Activated CD4-positive, alpha-beta memory T cell treated with anti-CD3 and anti-CD28 coated beads, Interleukin-2, amount 10 ng/mL, durations not matched to agents 7 days and 5 days (primary cell): ENCODE measurements around the gene NTNG1. TPM values are rescaled to one million over a fixed set of nuclear protein-coding genes. Genes with fewer than 3 reads are reported as not detected.

ENCODE experiments used
- CTCF ChIA-PET: fragments of 350-600 bp; sonication (Branson Sonifier 250); formaldehyde crosslinking; loops from one replicate; lab custom pipeline; 2021; ENCODE audit warnings: antibody characterized with exemption, inconsistent platforms; lab: Charles Lee
- POLR2A ChIA-PET: fragments of 350-600 bp; sonication (Branson Sonifier 250); formaldehyde crosslinking; loops from one replicate; lab custom pipeline; 2021; ENCODE audit warnings: antibody characterized with exemption; lab: Charles Lee
- DNase-seq: peaks from one replicate; pipeline ENCODE4 v3.0.0-alpha.2; 2020
- H3K27ac Mint-ChIP-seq: one replicate; pipeline ENCODE4 v1.8.0; 2021; ENCODE audit warnings: mild to moderate bottlenecking, mixed read lengths
- H3K27me3 Mint-ChIP-seq: one replicate; pipeline ENCODE4 v1.8.0; 2021; ENCODE audit warnings: mixed read lengths
- H3K36me3 Mint-ChIP-seq: one replicate; pipeline ENCODE4 v1.8.0; 2021; ENCODE audit warnings: low read depth, mixed read lengths
- H3K4me1 Mint-ChIP-seq: one replicate; pipeline ENCODE4 v1.8.0; 2021; ENCODE audit warnings: mixed read lengths
- H3K4me3 Mint-ChIP-seq: one replicate; pipeline ENCODE4 v1.8.0; 2021; ENCODE audit warnings: mild to moderate bottlenecking, mixed read lengths
- H3K9me3 Mint-ChIP-seq: one replicate; pipeline ENCODE4 v1.8.0; 2021; ENCODE audit warnings: mixed read lengths
- total RNA-seq, 2 experiments: library from RNA; stranded (reverse); gene quantifications; one replicate each; pipeline ENCODE4 v1.2.3, GENCODE V29; 2021

Gene NTNG1
- total RNA-seq, 2 experiments from 2014 or later, result not detected

- H3K4me1 Mint-ChIP-seq, result no peaks in the 10 kb centered on the region
- POLR2A ChIA-PET, result no interaction called here
- CTCF ChIA-PET, result no interaction called here
Measured at GRCh38 chr1:107132195-107132594, 8.6 kb upstream of the NTNG1 start.

GRCh38 chr1:107132780-107133179 lies 8.1 kb upstream of the NTNG1 start:
- Mint-ChIP-seq H3K36me3 (no peaks in the 10 kb centered on the region), H3K4me1 (no peaks in the 10 kb centered on the region), H3K9me3 (no peaks in the 10 kb centered on the region), H3K27me3 (peaks cover under 1% of the 10 kb centered on the region), H3K4me3 (no peak overlapping the region), H3K27ac (no peak overlapping the region)
- DNase-seq, result no peak
- ChIA-PET CTCF (no interaction called here), POLR2A (no interaction called here)

More at GRCh38 chr1:107132195-107132594, 8.6 kb upstream of the NTNG1 start:
- no peaks in the 10 kb centered on the region for H3K9me3 Mint-ChIP-seq
- no peaks in the 10 kb centered on the region for H3K27me3 Mint-ChIP-seq
- no peak overlapping the region for H3K4me3 Mint-ChIP-seq
- no peaks in the 10 kb centered on the region for H3K36me3 Mint-ChIP-seq
- no peak overlapping the region for H3K27ac Mint-ChIP-seq
- DNase-seq, result no peak

- Mint-ChIP-seq H3K27ac (no peak overlapping the region), H3K4me3 (no peak overlapping the region), H3K9me3 (no peaks in the 10 kb centered on the region), H3K36me3 (no peaks in the 10 kb centered on the region), H3K4me1 (peaks cover 10% of the 10 kb centered on the region), H3K27me3 (peaks cover 27% of the 10 kb centered on the region)
- ChIA-PET CTCF (no interaction called here), POLR2A (no interaction called here)
- peak; percentile 20 for DNase-seq
Measured at GRCh38 chr1:107135463-107135862, 5.4 kb upstream of the NTNG1 start.

DNA sequence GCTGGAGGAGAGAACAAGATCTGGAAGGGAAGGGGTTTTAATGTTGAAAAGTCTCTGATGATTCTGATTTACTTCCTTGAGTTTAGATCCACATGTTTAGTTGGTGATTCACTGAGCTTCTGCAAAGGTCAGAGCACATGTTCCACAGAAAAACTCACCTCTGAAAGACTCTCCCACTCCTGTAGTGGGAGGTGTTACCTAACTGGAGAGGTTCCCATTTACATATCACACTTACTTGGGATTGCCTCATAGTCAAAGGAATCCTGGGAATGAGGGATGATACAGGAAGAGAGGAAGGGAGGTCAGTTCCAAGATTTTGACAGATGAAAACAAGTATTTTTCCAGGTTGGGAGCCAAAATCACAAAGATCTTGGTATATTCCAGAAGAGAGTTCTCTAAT lies 2.7 kb upstream of the NTNG1 start:
- POLR2A ChIA-PET, result no interaction called here
- Mint-ChIP-seq H3K36me3 (no peaks in the 10 kb centered on the region), H3K4me3 (no peak overlapping the region), H3K9me3 (no peaks in the 10 kb centered on the region), H3K4me1 (peaks cover 21% of the 10 kb centered on the region), H3K27ac (no peak overlapping the region), H3K27me3 (peaks cover 40% of the 10 kb centered on the region)
- DNase-seq, result no peak
- CTCF ChIA-PET, result no interaction called here

DNA sequence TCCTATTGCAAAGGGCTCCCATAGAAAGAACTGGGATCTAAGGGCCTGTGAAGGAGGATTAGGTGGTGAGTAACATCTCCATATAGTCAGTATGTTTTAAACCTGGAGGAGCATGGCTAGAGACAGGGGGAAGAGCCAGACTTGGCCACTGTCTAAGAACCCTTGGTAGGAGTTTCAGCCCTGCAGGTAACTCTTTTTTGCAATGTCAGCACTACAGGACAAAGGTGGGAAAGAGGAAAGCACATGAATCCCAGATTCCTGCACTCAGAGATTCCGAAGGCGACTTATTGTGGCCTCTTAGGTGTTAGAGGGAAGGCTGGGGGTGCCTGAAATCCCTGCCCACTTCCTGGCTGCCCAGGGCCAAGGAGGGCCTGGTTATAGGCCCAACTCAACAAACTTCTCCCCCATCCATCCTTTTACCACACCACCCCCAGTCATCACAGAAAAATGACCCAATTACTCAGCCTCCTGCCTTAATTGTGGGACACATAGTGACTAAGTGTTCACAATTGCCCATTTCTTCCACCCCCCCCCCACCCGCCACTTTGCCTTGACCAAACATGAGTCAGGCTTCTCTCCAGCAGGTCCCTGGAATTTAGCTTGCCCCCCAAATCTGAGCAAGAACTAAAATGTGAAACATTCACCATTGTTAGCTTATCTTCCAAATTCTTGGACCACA lies 1.9 kb upstream of the NTNG1 start:
- H3K36me3 Mint-ChIP-seq, result no peaks in the 10 kb centered on the region
- peaks cover 21% of the 10 kb centered on the region for H3K4me1 Mint-ChIP-seq
- H3K27ac Mint-ChIP-seq, result no peak overlapping the region
- no peak overlapping the region for H3K4me3 Mint-ChIP-seq
- H3K9me3 Mint-ChIP-seq, result no peaks in the 10 kb centered on the region
- POLR2A ChIA-PET, result no interaction called here
- H3K27me3 Mint-ChIP-seq, result peaks cover 43% of the 10 kb centered on the region
- CTCF ChIA-PET, result no interaction called here
- DNase-seq, result no peak

GRCh38 chr1:107139833-107140702 lies 771 bp upstream of the NTNG1 start:
- ChIA-PET POLR2A (no interaction called here), CTCF (interaction anchor here (0.7 kb wide), 1 partner anchor 1002 kb away, joined by 4 read pairs; no protein-coding TSS in a partner anchor)
- Mint-ChIP-seq H3K9me3 (no peaks in the 10 kb centered on the region), H3K27me3 (peaks cover 46% of the 10 kb centered on the region), H3K36me3 (no peaks in the 10 kb centered on the region), H3K27ac (no peak overlapping the region), H3K4me3 (peak overlapping the region; percentile 55), H3K4me1 (peaks cover 21% of the 10 kb centered on the region)
- DNase-seq, result peak; percentile 16

DNA sequence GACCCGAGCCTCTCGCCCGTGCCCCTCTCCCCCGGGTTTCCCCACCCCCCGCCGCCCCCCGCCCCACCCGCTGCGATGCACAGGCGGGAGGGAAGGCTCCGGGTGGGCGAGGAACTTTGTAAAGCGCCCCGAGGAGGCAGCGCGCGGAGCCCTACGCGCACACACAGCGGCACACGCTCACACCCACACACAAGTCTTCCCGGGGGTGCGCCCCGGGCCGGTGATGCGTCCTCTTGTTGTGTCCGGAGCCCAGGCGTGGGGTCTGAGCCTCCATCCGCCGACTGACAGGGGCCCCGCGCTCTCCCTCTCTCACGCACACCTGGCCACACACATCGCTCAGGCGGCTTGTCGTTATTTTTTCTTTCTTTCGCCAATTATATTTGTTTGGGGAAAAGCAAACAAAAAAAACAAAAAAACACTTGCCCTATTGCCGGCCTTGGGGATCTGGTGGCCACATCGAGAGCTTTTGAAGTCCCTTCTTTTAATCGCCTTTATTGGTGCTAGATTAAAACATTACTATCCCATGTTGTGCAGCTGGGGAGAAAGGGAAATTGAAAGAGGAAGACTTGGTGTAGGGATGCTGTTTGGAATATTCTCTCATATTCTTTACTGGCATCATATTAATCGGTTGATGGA lies 770 bp downstream of the NTNG1 start:
- ChIA-PET CTCF (interaction anchor here (0.8 kb wide), 1 partner anchor 42 kb away, joined by 4 read pairs; no protein-coding TSS in a partner anchor), POLR2A (interaction anchor here (1.4 kb wide), 1 partner anchor 85 kb away, joined by 4 read pairs; the partner anchor contains the start of gene PRMT6)
- peak overlapping the region; percentile 45 for H3K4me3 Mint-ChIP-seq
- H3K27ac Mint-ChIP-seq, result no peak overlapping the region
- no peak for DNase-seq
- H3K4me1 Mint-ChIP-seq, result peaks cover 21% of the 10 kb centered on the region
- no peaks in the 10 kb centered on the region for H3K9me3 Mint-ChIP-seq
- H3K36me3 Mint-ChIP-seq, result no peaks in the 10 kb centered on the region
- peaks cover 49% of the 10 kb centered on the region for H3K27me3 Mint-ChIP-seq

DNA sequence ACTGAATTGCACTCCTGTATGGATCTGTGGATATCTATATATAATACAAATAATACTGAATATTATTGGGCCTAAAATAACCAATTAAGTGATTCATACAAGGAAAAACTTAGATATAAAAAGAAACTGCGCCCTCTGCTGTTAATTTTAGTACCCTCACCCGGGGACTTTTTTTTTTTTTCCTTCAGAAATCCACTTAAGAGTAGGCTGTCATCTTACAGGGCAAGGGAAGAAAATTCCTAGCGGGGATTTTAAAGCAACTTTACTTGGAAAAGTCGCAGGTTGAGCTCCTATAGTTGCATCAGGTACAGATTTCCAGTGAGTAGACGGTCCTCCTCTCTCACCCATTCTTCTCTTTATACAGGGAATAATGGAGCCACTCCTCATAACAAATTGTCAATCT lies 1.3 kb downstream of the NTNG1 start:
- H3K4me1 Mint-ChIP-seq, result peaks cover 21% of the 10 kb centered on the region
- H3K36me3 Mint-ChIP-seq, result no peaks in the 10 kb centered on the region
- no peak for DNase-seq
- POLR2A ChIA-PET, result interaction anchor here (1.4 kb wide), 1 partner anchor 86 kb away, joined by 4 read pairs; the partner anchor contains the start of gene PRMT6
- CTCF ChIA-PET, result interaction anchor here (0.6 to 1.5 kb wide), 7 partner anchors 11 to 858 kb away, joined by 3 to 5 read pairs (median 4); partner anchors contain the start of gene PRMT6
- no peaks in the 10 kb centered on the region for H3K9me3 Mint-ChIP-seq
- H3K27me3 Mint-ChIP-seq, result peaks cover 49% of the 10 kb centered on the region
- no peak overlapping the region for H3K27ac Mint-ChIP-seq
- no peak overlapping the region for H3K4me3 Mint-ChIP-seq

GRCh38 chr1:107142666-107143065 lies 1.8 kb downstream of the NTNG1 start:
- no peaks in the 10 kb centered on the region for H3K9me3 Mint-ChIP-seq
- POLR2A ChIA-PET, result interaction anchor here (1.4 kb wide), 1 partner anchor 86 kb away, joined by 4 read pairs; the partner anchor contains the start of gene PRMT6
- H3K36me3 Mint-ChIP-seq, result no peaks in the 10 kb centered on the region
- CTCF ChIA-PET, result interaction anchor here (0.6 to 1.5 kb wide), 7 partner anchors 11 to 858 kb away, joined by 3 to 5 read pairs (median 4); partner anchors contain the start of gene PRMT6
- DNase-seq, result no peak
- H3K27ac Mint-ChIP-seq, result no peak overlapping the region
- H3K27me3 Mint-ChIP-seq, result peaks cover 49% of the 10 kb centered on the region
- H3K4me1 Mint-ChIP-seq, result peaks cover 21% of the 10 kb centered on the region
- no peak overlapping the region for H3K4me3 Mint-ChIP-seq

- Mint-ChIP-seq H3K27ac (no peak overlapping the region), H3K4me1 (peaks cover 9% of the 10 kb centered on the region), H3K9me3 (no peaks in the 10 kb centered on the region), H3K27me3 (peaks cover 21% of the 10 kb centered on the region), H3K36me3 (no peaks in the 10 kb centered on the region), H3K4me3 (no peak overlapping the region)
- ChIA-PET CTCF (no interaction called here), POLR2A (no interaction called here)
- DNase-seq, result no peak
Measured at GRCh38 chr1:107145637-107146036, 4.8 kb downstream of the NTNG1 start.

DNA sequence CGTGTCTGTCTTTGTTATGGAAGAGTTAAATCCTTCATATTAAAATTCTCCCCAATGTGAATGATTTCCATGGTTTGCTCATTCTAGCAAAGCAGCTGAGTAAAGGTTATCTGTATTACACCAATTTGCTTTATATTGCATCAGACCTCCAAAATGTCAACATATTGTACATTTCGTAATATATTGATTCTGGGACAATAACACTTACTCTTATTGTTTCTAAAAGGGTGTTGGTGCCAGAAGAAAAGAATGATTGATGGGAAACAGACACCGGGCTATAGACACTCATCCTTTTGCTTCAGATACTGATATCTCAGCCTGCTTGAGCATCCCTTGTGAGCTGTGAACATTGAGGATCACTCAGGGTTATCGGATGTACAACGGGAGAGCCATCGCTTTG lies 7.0 kb downstream of the NTNG1 start:
- ChIA-PET POLR2A (no interaction called here), CTCF (no interaction called here)
- DNase-seq, result no peak
- Mint-ChIP-seq H3K36me3 (no peaks in the 10 kb centered on the region), H3K4me1 (no peaks in the 10 kb centered on the region), H3K27ac (no peak overlapping the region), H3K27me3 (peaks cover 9% of the 10 kb centered on the region), H3K9me3 (no peaks in the 10 kb centered on the region), H3K4me3 (no peak overlapping the region)

GRCh38 chr1:107149946-107150345 lies 9.1 kb downstream of the NTNG1 start:
- H3K9me3 Mint-ChIP-seq, result no peaks in the 10 kb centered on the region
- peaks cover 4% of the 10 kb centered on the region for H3K27me3 Mint-ChIP-seq
- POLR2A ChIA-PET, result interaction anchor here (0.6 kb wide), 1 partner anchor 35 kb away, joined by 3 read pairs; no protein-coding TSS in a partner anchor
- H3K36me3 Mint-ChIP-seq, result no peaks in the 10 kb centered on the region
- DNase-seq, result no peak
- H3K27ac Mint-ChIP-seq, result no peak overlapping the region
- no peaks in the 10 kb centered on the region for H3K4me1 Mint-ChIP-seq
- CTCF ChIA-PET, result no interaction called here
- H3K4me3 Mint-ChIP-seq, result no peak overlapping the region

GRCh38 chr1:107151295-107151694 lies 10.5 kb downstream of the NTNG1 start:
- Mint-ChIP-seq H3K4me1 (no peaks in the 10 kb centered on the region), H3K27me3 (no peaks in the 10 kb centered on the region), H3K36me3 (no peaks in the 10 kb centered on the region), H3K4me3 (no peak overlapping the region), H3K9me3 (no peaks in the 10 kb centered on the region), H3K27ac (no peak overlapping the region)
- POLR2A ChIA-PET, result no interaction called here
- no peak for DNase-seq
- CTCF ChIA-PET, result no interaction called here
